HepG2 (cell line): ENCODE data around the gene ARID3C. TPM values are rescaled to one million over a fixed set of nuclear protein-coding genes. Genes with fewer than 3 reads are reported as not detected.

ENCODE experiments used
- ATF7-NPFF ChIP-seq: sonication (generic); formaldehyde crosslinking; IDR thresholded peaks from 2 replicates; pipeline ENCODE4 v1.8.1; 2023; ENCODE audit warnings: mild to moderate bottlenecking, low read depth, missing genetic modification reagents, moderate library complexity
- DMAP1 ChIP-seq: IDR thresholded peaks from 2 replicates; pipeline ENCODE4 v1.6.1; 2016
- FOXC1 ChIP-seq: sonication (generic); formaldehyde crosslinking; IDR thresholded peaks from 2 replicates; pipeline ENCODE4 v1.8.0; 2022; ENCODE audit warnings: mild to moderate bottlenecking, missing genetic modification reagents, borderline replicate concordance
- FOXP4 ChIP-seq: sonication (generic); formaldehyde crosslinking; IDR thresholded peaks from 2 replicates; pipeline ENCODE4 v1.4.0; 2020; ENCODE audit warnings: missing genetic modification reagents
- IRX3 ChIP-seq: sonication (generic); formaldehyde crosslinking; IDR thresholded peaks from 2 replicates; pipeline ENCODE4 v1.8.1; 2023; ENCODE audit warnings: mild to moderate bottlenecking, low read depth, missing genetic modification reagents, borderline replicate concordance
- NR1H2 ChIP-seq: sonication (generic); formaldehyde crosslinking; IDR thresholded peaks from 2 replicates; pipeline ENCODE4 v1.8.1; 2022; ENCODE audit warnings: low read depth, missing genetic modification reagents, borderline replicate concordance
- PRDM15 ChIP-seq: sonication (generic); formaldehyde crosslinking; IDR thresholded peaks from 2 replicates; pipeline ENCODE4 v1.4.0; 2020; ENCODE audit warnings: missing genetic modification reagents
- SIN3B ChIP-seq: fragments of 150-350 bp; IDR thresholded peaks from 2 replicates; pipeline ENCODE4 v1.6.1; 2014; ENCODE audit warnings: low read length
- TBX2 ChIP-seq: sonication (generic); formaldehyde crosslinking; IDR thresholded peaks from 2 replicates; pipeline ENCODE4 v1.5.0; 2020; ENCODE audit warnings: missing genetic modification reagents, mild to moderate bottlenecking, borderline replicate concordance
- TOE1 ChIP-seq: sonication (generic); formaldehyde crosslinking; IDR thresholded peaks from 2 replicates; pipeline ENCODE4 v1.4.0; 2020; ENCODE audit warnings: mild to moderate bottlenecking, missing genetic modification reagents
- YY1 ChIP-seq: IDR thresholded peaks from 2 replicates; pipeline ENCODE4 v1.6.1; 2011; ENCODE audit warnings: low read length, low read depth, moderate library complexity, mild to moderate bottlenecking; ENCODE audit not compliant: insufficient read depth, insufficient replicate concordance
- ZBTB1 ChIP-seq: sonication (generic); formaldehyde crosslinking; IDR thresholded peaks from 2 replicates; pipeline ENCODE4 v1.4.0; 2020; ENCODE audit warnings: missing genetic modification reagents, borderline replicate concordance
- ZNF180 ChIP-seq: sonication (generic); formaldehyde crosslinking; IDR thresholded peaks from 2 replicates; pipeline ENCODE4 v1.4.0; 2020; ENCODE audit warnings: low read depth, missing genetic modification reagents, borderline replicate concordance
- ZNF343 ChIP-seq: sonication (generic); formaldehyde crosslinking; IDR thresholded peaks from 2 replicates; pipeline ENCODE4 v1.4.0; 2020; ENCODE audit warnings: mild to moderate bottlenecking, missing genetic modification reagents
- ZNF382 ChIP-seq: sonication (generic); formaldehyde crosslinking; IDR thresholded peaks from 2 replicates; pipeline ENCODE4 v1.5.0; 2020; ENCODE audit warnings: missing genetic modification reagents, mild to moderate bottlenecking, borderline replicate concordance
- ZNF557 ChIP-seq: sonication (generic); formaldehyde crosslinking; IDR thresholded peaks from 2 replicates; pipeline ENCODE4 v1.4.0; 2020; ENCODE audit warnings: missing genetic modification reagents
- ZNF691 ChIP-seq: sonication (generic); formaldehyde crosslinking; IDR thresholded peaks from 2 replicates; pipeline ENCODE4 v1.4.0; 2020; ENCODE audit warnings: missing genetic modification reagents, low read depth, mild to moderate bottlenecking, borderline replicate concordance
- ZNF704 ChIP-seq: sonication (generic); formaldehyde crosslinking; IDR thresholded peaks from 2 replicates; pipeline ENCODE4 v1.8.1; 2023; ENCODE audit warnings: mild to moderate bottlenecking, inconsistent platforms, moderate library complexity, missing genetic modification reagents, borderline replicate concordance
- polyA plus RNA-seq, 8 experiments: library from polyadenylated mRNA; depleted of rRNA in 3 of 8; stranded (reverse) in 7 of 8; unstranded in 1 of 8; fragments of >200 nt; fragmentation: Illumina TruSeq in 4 of 8; extraction: Trizol in 4 of 8; gene quantifications; 2 replicates each; pipeline versions ENCODE4 v1.2.1 to v1.2.3, GENCODE V29; 2011 to 2016; ENCODE audit warnings: low read depth in 4 of 8, missing spikeins in 1 of 8, mixed read lengths in 1 of 8; ENCODE audit not compliant: insufficient read depth in 1 of 8
- total RNA-seq, 5 experiments: library from RNA; depleted of rRNA; stranded (reverse); fragments of >200 nt; fragmentation: Illumina TruSeq; extraction: Trizol; gene quantifications; 2 replicates each; pipeline ENCODE4 v1.2.3, GENCODE V29; 2016; ENCODE audit warnings: low read depth in 1 of 5

The ARID3C gene
- total and polyA plus RNA-seq, 2 of the 13 experiments (the other 11 are each of a cell fraction or from before 2014, with no cell fraction given), result not detected

DNA sequence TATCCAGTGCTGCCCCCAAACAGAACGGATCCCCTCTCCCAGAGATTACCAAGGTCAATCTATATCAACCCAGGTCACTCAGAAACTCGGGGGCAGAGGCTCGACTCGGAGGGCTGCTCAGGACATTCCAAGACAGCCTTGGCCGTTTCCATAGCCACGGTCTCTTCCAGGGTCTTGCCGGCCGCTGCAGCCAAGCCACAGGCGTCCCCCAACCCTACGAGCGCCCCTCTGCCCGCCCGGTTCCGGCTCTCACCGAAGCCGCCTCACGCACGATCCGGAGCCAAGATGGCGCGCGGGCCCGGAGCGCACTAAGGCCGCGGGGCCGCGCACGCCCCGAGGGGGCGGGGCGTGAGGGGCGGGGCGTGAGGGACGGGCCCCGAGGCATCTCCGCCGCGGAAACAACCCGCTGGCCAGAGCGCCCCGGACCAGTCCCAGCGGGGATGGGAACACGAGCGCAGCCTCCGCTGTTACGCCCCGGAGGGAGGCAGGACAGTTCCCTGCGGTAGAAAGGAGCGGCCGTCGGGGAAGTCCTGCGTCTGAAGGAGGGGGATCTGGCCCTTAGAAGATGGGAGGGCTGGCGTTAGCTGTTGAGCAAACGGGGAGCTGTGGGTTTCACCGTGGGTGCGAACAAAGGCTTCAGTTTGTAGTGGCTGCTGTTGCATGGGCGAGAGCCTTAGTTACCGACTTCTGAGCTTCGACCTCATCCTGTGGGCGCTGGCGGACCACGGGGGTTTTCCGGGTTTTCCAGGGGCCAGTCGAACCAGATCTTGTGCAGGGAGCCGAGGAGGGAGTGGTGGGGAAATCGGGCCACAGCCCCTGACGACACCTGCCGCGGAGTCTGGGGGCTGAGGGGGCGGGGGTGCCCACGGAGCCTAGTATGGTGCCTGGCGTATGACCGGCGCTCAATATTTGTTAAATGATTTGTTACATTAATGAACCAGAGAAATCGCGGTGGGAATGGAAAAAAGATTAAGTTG, 16.8 kb downstream of the ARID3C start, which contains the start of gene RPP25L (continued):
- no peak for TF ChIP-seq ZNF704
- no peak for TF ChIP-seq SIN3B
- peak; percentile 64; the same call in 1 of the 2 replicates for TF ChIP-seq ZNF343 (CRISPR knock-in tag)
- TF ChIP-seq ATF7-NPFF, result no peak; the same call in 1 of the 2 replicates
- no peak for TF ChIP-seq FOXC1
- no peak for TF ChIP-seq TOE1 (CRISPR knock-in tag)
- peak; percentile 24; the same call in 1 of the 2 replicates for TF ChIP-seq FOXP4 (CRISPR knock-in tag)
- TF ChIP-seq ZNF557 (CRISPR knock-in tag), result no peak
- no peak for TF ChIP-seq ZBTB1 (CRISPR knock-in tag)
- 0 out of 2 replicates have a peak, but pooled peaks have one; percentile 42 for TF ChIP-seq NR1H2 (CRISPR knock-in tag)
- peak; percentile 17; the same call in 1 of the 2 replicates for TF ChIP-seq ZNF691
- 0 out of 2 replicates have a peak, but pooled peaks have one; percentile 60 for TF ChIP-seq TBX2
- TF ChIP-seq ZNF382 (CRISPR knock-in tag), result no peak
- TF ChIP-seq ZNF180 (CRISPR knock-in tag), result no peak
- TF ChIP-seq DMAP1, result peak; percentile 66; the same call in 1 of the 2 replicates
- peak; percentile 73; the same call in 1 of the 2 replicates for TF ChIP-seq PRDM15
- peak; percentile 94 for TF ChIP-seq YY1
- TF ChIP-seq IRX3 (CRISPR knock-in tag), result no peak
